ENCODE results near the gene VASP. TPM values are rescaled to one million over a fixed set of nuclear protein-coding genes. Genes with fewer than 3 reads are reported as not detected.

Gene VASP
- total and polyA plus RNA-seq, 9 of the 15 experiments (the other 6 are each of a cell fraction or from before 2014, with no cell fraction given), result 16.7 to 261 (median 112) TPM

DNA sequence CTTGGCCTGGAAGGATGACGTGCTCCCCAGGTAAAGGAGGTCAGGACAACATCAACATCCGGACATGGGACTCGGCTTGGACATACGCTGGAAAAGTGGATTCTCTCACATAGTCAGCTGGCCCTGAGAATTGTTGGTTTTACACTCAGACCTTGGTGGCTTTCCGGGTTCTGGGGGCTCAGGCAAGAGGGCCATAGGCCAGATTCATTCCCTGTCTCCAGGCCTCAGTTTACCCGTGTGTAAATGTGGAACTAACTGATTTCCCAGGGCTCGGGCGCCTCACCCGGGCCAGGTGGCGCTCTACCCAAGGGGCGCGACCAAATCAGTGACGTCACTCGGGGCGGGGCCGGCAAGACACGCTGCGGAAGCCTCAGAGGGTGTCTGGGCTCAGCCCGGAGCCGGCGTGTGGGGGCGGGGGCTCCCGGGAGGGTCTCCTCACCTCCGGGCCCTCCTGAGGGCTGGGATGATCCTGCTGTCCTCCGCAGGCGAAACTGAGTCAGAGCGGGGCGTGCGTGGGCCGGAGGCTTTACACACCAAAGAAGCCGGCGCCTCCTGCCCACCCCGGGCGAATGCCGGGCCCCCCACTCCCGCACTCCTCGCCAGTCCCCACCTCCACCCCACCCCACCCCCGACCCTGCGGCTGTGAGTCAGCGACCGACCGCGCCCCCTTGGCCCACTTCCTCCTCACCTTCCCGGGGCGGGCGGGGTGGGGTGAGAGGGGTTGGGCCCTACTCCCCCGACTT lies 862 bp upstream of the VASP start (continued):
- TF ChIP-seq, protein P1, sequence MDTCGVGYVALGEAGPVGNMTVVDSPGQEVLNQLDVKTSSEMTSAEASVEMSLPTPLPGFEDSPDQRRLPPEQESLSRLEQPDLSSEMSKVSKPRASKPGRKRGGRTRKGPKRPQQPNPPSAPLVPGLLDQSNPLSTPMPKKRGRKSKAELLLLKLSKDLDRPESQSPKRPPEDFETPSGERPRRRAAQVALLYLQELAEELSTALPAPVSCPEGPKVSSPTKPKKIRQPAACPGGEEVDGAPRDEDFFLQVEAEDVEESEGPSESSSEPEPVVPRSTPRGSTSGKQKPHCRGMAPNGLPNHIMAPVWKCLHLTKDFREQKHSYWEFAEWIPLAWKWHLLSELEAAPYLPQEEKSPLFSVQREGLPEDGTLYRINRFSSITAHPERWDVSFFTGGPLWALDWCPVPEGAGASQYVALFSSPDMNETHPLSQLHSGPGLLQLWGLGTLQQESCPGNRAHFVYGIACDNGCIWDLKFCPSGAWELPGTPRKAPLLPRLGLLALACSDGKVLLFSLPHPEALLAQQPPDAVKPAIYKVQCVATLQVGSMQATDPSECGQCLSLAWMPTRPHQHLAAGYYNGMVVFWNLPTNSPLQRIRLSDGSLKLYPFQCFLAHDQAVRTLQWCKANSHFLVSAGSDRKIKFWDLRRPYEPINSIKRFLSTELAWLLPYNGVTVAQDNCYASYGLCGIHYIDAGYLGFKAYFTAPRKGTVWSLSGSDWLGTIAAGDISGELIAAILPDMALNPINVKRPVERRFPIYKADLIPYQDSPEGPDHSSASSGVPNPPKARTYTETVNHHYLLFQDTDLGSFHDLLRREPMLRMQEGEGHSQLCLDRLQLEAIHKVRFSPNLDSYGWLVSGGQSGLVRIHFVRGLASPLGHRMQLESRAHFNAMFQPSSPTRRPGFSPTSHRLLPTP (IDR thresholded peaks at IDR 0.05; ENCODE audit: borderline replicate concordance, extremely low read depth, insufficient read length), result no peak
- TF ChIP-seq, protein P2, sequence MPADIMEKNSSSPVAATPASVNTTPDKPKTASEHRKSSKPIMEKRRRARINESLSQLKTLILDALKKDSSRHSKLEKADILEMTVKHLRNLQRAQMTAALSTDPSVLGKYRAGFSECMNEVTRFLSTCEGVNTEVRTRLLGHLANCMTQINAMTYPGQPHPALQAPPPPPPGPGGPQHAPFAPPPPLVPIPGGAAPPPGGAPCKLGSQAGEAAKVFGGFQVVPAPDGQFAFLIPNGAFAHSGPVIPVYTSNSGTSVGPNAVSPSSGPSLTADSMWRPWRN (IDR thresholded peaks at IDR 0.05; ENCODE audit: low read depth), result no peak
- TF ChIP-seq HNRNPH1 (optimal IDR thresholded peaks at IDR 0.05; ENCODE audit: low read depth, low read length) (no peak), ARNT (IDR thresholded peaks at IDR 0.05) (no peak; a peak in 1 of 4 replicates), SREBF2 (CRISPR knock-in tag; IDR thresholded peaks at IDR 0.05) (no peak), POLR2AphosphoS5 (IDR thresholded peaks at IDR 0.05; ENCODE audit: control insufficient read depth, insufficient read depth, low read depth, low read length) (peak; percentile 69), HSF4 (CRISPR knock-in tag; IDR thresholded peaks at IDR 0.05; ENCODE audit: borderline replicate concordance) (no peak), GATAD2A (IDR thresholded peaks at IDR 0.05) (no peak), SIX5 (IDR thresholded peaks at IDR 0.05; ENCODE audit: borderline replicate concordance in 1 of 2, insufficient read depth in 1 of 2, low read depth in 1 of 2, low read length in 2 of 2) (no peak), CXXC5 (CRISPR knock-in tag; IDR thresholded peaks at IDR 0.05) (peak; percentile 81), SETDB1 (IDR thresholded peaks at IDR 0.05; ENCODE audit: low read length) (no peak), RBM39 (optimal IDR thresholded peaks at IDR 0.05; ENCODE audit: low read depth, low read length) (no peak), ZBTB26 (CRISPR knock-in tag; IDR thresholded peaks at IDR 0.05) (no peak), KAT2B (IDR thresholded peaks at IDR 0.05; ENCODE audit: low read depth, low read length) (no peak), CCNT2 (IDR thresholded peaks at IDR 0.05; ENCODE audit: borderline replicate concordance, extremely low read depth, insufficient read length, low read depth, low read length) (peak; percentile 89), RBFOX2 (IDR thresholded peaks at IDR 0.05; ENCODE audit: low read depth, low read length) (peak; percentile 70), HNRNPL (IDR thresholded peaks at IDR 0.05; ENCODE audit: low read depth, low read length) (0 out of 2 replicates have a peak, but pooled peaks have one; percentile 51), ZNF436 (CRISPR knock-in tag; IDR thresholded peaks at IDR 0.05) (no peak), PHF20 (IDR thresholded peaks at IDR 0.05; ENCODE audit: partially characterized antibody) (peak; percentile 38)
- TF ChIP-seq, protein P3, sequence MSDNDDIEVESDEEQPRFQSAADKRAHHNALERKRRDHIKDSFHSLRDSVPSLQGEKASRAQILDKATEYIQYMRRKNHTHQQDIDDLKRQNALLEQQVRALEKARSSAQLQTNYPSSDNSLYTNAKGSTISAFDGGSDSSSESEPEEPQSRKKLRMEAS (CRISPR knock-in tag; IDR thresholded peaks at IDR 0.05), result peak; percentile 79
- TF ChIP-seq, protein P4, sequence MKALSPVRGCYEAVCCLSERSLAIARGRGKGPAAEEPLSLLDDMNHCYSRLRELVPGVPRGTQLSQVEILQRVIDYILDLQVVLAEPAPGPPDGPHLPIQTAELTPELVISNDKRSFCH (CRISPR knock-in tag; IDR thresholded peaks at IDR 0.05), result no peak
- TF ChIP-seq, protein P4 (tag; IDR thresholded peaks at IDR 0.05), result 0 out of 2 replicates have a peak, but pooled peaks have one; percentile 28

Data from K562 (cell line).